NCI-H2227 (cell line): ENCODE results near the gene PNPLA3.
A peak's percentile ranks its signal among the peaks of the same experiment; 100 is the strongest.
"Not testable (repeated sequence)": the region's sequence is repeated elsewhere in the genome, so short reads cannot be mapped to it uniquely, and the experiment has no call there.

Experiments
- DNase-seq: peaks from one replicate; lab custom pipeline; 2025; ENCODE audit not compliant: unreplicated experiment; lab: John Stamatoyannopoulos, UW

PNPLA3 gene

DNA sequence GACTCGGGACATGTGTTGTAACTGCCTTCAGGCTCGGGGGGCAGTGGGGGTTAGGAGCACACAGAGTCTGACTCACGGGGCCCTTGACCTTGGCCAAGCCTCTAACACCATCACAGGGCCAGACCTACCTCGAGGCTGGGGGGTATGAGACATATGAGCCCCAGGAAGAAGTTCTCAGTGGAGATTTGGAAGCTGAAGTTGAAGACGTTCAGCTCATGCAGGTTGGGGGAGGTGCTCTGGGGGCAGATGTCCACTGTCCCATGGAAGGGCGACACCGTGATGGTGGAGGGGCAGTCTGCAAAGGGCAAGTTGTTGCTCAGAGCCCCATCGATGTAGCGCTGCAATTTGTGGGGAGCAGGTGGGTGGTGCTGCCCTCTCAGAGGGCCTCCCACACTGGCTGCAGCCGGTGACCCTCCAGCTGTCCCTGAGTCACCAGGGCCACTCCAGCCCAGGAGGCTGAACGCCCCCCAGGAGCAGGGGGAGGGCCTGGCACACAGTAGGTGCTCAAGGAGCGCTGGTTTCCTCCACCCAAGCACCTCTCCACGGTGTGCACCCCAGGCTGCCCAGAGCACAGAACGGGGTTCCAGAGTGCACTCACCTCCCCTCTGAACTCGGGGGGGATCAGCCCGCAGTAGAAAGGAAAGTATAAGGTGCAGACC, 34.3 kb upstream of the PNPLA3 start:
- no peak for DNase-seq

- DNase-seq, result no peak
Observed at GRCh38 chr22:43889860-43890253, 33.7 kb upstream of the PNPLA3 start.

GRCh38 chr22:43890901-43891331, 32.7 kb upstream of the PNPLA3 start:
- DNase-seq, result no peak

DNA sequence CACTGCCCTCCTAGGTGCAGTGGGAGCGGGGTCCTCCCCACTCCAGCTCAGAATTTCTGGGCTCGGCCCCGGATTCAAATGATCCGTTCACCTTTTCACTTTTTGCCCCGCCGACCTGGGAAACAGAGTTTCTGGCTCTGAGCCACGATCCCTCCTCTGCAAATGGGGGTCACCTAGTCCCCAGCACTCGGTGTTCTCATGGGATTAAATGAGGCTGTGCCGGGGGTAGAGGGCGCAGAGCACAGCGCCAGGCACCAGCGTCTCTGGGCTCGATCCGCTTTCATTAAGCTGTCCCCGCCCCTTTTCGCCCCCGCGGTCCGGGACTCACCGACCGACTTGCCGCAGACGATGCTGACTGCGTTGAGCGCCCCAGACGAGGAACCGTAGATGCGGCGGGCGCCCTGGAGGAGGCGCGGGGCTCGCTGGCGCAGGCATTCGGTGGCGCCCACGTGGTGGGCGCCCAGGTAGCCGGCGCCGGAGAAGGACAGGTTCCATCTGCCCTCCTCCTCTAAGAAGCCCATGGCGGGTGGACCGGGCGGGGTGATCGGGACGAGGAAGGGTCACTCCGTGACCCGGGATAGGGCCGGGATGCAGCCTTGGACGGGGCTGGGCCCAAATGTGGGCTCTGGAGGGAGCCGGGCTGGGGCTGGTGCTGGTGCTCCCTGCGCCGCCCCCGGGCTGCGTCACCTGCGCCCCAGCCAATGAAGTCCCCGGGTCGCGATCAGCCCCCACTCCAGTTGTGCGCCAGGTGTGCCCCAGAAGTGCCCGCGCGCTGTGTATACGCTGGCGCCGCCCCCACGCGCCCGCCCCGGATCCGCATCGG, 32.0 kb upstream of the PNPLA3 start, which contains the start of gene PNPLA5:
PNPLA5 (minus strand) TSS at position 654 of the 823 bp plus-strand sequence; CDS start at position 521, 133 bp downstream.
- DNase-seq, result peak; percentile 19

GRCh38 chr22:43892183-43892894, 31.3 kb upstream of the PNPLA3 start:
- no peak for DNase-seq

- no peak for DNase-seq
Observed at GRCh38 chr22:43893266-43893665, 30.3 kb upstream of the PNPLA3 start.

GRCh38 chr22:43894122-43894521, 29.5 kb upstream of the PNPLA3 start:
- DNase-seq, result no peak

GRCh38 chr22:43895986-43896645, 27.5 kb upstream of the PNPLA3 start:
- no peak for DNase-seq

DNA sequence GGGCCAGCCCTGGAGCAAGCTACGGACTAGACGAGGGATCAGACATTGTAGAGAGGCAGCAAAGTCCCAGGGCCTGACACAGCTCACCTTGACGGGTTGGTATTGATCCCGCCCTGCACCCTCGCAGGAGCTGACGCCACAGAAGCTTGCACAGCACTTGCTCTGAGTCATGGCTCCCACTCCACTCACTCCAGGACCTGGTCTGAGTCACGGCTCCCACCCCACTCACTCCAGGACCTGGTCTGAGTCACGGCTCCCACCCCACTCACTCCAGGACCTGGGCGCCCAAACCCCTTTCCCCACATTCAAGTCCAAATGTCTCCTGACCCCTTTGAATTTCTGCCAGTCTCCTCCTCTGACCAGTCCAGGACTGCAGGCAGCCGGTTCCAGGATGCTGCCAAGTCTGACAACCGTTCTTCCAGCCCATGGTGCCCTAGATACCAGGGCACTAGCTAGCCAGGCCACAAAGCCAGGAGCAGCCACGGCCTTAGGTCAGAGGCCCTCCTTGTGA, 25.8 kb upstream of the PNPLA3 start:
- DNase-seq, result no peak

DNA sequence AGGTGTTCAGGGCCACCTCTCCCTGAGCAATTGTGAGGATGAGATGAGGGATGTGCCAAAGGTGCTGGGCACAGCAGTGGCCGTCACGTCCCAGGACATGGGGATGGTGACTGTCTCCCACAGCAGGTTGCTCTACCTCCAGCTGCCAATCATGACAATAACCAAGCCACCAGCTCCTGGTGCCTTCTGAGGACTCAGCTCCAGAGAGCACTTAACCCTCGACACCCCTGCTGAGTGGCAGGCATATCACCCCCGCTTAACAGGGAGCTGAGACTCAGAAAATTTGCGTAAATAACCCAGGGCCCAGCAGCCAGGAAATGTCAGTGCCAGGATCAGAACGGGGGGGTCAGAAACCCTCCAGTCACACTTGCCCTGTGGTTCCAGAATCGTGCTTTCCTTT, 23.4 kb upstream of the PNPLA3 start:
- no peak for DNase-seq

DNA sequence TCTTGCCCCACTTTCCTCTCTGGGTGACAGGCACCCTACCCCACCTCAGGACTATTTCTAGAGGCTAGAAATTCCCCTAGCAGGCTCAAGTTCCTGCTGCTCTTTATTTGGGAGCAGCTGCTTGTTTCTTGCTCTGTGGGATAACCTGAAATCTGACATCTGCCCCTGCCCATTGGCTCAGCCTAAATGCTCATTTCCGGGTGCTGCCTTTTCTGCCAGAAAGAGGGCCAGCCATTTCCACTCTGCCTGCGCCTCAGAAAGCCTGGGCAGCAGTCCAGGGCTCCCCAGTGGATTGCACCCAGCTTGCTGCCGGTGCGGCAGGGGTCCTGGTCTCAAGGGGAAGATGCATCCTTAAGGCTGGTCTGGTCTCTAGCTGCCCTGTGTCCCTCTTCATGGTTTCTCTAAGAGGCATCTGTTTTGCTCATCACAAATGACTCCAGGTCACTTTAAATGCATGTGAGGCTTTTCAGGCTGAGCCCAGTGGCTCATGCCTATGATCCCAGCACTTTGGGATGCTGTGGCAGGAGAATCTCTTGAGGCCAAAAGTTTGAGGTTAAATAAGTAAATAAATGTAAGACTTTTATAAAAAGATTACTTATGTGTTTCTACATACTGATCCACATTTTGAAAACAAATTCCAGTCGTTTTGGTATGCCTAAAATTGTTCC, 21.5 kb upstream of the PNPLA3 start:
- no peak for DNase-seq

DNA sequence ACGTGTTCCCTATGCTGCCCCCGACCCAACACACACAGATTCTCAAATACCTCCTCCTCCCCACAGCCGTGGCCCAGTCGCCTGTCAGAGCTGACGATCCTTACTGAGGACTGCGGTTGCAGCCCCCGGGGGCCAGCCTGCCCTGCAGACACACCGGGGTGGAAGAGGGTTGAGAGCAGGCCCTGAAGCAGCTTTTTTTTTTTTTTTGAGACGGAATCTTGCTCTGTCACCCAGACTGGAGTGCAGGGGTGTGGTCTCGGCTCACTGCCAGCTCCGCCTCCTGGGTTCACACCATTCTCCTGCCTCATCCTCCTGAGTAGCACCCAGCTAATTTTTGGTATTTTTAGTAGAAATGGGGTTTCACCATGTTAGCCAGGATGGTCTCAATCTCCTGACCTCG, 20.6 kb upstream of the PNPLA3 start:
- not testable (repeated sequence) for DNase-seq

DNA sequence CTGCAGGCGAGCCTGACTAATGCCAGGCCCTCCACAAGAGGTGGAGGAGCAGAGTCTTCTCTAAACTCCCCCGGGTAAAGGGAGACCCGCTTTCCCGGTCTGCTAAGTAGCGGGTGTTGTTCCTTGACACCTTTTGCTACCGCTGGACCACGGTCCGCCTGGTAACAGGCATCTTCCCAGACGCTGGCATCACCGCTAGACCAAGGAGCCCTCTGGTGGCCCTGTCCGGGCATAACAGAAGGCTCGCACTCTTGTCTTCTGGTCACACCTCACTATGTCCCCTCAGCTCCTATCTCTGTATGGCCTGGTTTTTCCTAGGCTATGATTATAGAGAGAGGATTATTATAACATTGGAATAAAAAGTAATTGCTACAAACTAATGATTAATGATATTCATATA, 19.2 kb upstream of the PNPLA3 start:
- DNase-seq, result not testable (repeated sequence)

DNA sequence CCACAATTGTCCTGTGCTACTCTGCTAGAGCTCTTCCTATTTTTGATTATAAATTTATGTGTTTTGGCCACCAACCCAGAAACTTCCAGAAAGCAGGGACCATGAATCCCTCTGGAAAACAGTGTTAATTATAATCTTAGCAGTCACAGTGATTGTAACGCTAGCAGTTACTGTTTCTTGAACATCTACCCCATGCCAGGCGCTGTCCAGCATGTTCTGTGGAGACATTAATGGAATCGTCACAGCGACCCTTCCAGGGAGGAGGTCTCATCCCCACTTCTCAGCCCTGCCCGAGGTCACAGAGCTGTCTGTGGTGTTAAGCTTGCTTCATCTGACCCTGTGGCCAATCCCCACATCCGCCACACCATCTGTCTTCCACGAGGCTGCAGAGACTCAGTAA, 17.9 kb upstream of the PNPLA3 start:
- DNase-seq, result no peak

DNA sequence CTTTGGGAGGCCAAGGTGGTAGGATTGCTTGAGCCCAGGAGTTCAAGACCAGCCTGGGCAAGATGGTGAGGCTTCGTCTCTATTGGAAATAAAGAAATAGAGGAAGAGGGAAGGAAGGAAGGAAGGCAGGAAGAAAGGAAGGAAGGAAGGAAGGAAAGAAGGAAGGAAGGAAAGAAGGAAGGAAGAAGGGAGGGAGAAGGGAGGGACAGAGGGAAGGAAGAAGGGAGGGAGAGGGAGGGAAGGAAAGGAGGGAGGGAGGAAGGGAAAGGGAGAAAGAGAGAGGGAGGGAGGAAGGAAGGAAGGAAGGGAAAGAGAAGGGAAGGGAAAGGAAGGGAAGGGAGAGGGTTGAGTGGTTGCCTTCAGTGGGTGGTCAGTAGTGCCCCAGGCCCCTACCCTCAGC, 13.9 kb upstream of the PNPLA3 start:
- no peak for DNase-seq

GRCh38 chr22:43910178-43910695, 13.4 kb upstream of the PNPLA3 start:
- no peak for DNase-seq

GRCh38 chr22:43911351-43911750, 12.3 kb upstream of the PNPLA3 start:
- DNase-seq, result no peak

DNA sequence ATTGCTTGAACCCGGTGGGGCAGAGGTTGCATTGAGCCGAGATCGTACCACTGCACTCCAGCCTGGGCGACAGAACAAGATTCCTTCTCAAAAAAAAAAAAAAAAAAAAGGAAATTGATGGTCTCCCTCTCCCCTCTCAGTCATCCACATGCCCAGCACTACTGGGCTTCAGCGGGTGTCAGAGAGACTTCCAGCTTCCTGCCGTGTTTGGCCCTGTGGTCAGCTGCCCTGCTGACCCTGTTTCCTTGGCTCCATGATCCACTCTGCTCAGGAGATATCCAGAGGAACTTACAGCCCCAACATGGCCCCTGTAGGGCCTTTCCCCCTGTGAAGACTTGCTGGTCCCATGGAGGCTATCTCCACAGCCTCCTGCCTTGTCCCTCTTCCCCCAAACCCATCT, 6.1 kb upstream of the PNPLA3 start:
- no peak for DNase-seq

GRCh38 chr22:43919106-43919973, 4.3 kb upstream of the PNPLA3 start:
- DNase-seq, result no peak
